Mammary epithelial cell (primary cell): ENCODE data around the gene CA5A.

Source experiments
- EZH2 ChIP-seq: IDR thresholded peaks from 2 replicates; pipeline ENCODE4 v1.6.1; 2012; ENCODE audit warnings: low read length, inconsistent platforms, borderline replicate concordance
- TF ChIP-seq, protein P1 (sequence below), 2 donors: IDR thresholded peaks in 1 of 2; conservative IDR thresholded peaks in 1 of 2; 2 replicates each; pipeline ENCODE4 v1.5.1; 2011 to 2012; ENCODE audit warnings: inconsistent platforms in 2 of 2, low read length in 2 of 2, mild to moderate bottlenecking in 2 of 2, control low read depth in 1 of 2, low read depth in 1 of 2; ENCODE audit not compliant: insufficient read depth in 1 of 2; ENCODE audit errors: extremely low read depth in 1 of 2

DNA sequence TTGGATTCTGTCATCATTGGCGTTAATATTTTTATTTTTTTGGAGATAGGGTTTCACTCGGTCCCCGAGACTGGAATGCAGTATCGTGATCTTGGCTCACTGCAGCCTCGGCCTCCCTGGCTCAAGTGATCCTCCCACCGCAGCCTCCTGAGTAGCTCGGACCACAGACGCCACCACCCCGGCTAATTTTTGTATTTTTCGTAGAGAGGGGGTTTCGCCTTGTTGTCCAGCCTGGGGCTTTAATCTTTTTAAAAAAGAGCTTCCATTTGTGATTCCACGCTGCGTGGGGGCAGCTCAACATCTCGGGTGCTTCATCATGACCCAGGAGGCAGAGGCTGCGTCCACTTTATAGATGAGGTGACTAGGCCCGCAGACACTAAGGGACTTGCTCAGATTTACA is 16.4 kb upstream of the CA5A start:
- TF ChIP-seq, protein P1, sequence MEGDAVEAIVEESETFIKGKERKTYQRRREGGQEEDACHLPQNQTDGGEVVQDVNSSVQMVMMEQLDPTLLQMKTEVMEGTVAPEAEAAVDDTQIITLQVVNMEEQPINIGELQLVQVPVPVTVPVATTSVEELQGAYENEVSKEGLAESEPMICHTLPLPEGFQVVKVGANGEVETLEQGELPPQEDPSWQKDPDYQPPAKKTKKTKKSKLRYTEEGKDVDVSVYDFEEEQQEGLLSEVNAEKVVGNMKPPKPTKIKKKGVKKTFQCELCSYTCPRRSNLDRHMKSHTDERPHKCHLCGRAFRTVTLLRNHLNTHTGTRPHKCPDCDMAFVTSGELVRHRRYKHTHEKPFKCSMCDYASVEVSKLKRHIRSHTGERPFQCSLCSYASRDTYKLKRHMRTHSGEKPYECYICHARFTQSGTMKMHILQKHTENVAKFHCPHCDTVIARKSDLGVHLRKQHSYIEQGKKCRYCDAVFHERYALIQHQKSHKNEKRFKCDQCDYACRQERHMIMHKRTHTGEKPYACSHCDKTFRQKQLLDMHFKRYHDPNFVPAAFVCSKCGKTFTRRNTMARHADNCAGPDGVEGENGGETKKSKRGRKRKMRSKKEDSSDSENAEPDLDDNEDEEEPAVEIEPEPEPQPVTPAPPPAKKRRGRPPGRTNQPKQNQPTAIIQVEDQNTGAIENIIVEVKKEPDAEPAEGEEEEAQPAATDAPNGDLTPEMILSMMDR (conservative IDR thresholded peaks at IDR 0.05 in 1 of 2, IDR thresholded peaks at IDR 0.05 in 1 of 2; ENCODE audit: extremely low read depth in 1 of 2, insufficient read depth in 1 of 2, low read depth in 1 of 2, low read length in 2 of 2) = no peak
- TF ChIP-seq EZH2 = no peak
